Large intestine (tissue), 3 donors: Measurements from ENCODE around the gene CHMP5. TPM values are rescaled to one million over a fixed set of nuclear protein-coding genes. Genes with fewer than 3 reads are reported as not detected.

Experiments used
- DNase-seq, 2 donors: peaks; one replicate each; pipeline versions ENCODE4 v3.0.0 to v3.0.0-alpha.2; 2013
- H3K27ac ChIP-seq: one replicate; pipeline ENCODE4 v1.5.1; 2013; ENCODE audit warnings: low read length
- H3K27me3 ChIP-seq: 2 replicates; pipeline ENCODE4 v1.6.1; 2013; ENCODE audit warnings: low read length; ENCODE audit not compliant: control insufficient read depth, insufficient read depth
- H3K36me3 ChIP-seq: 2 replicates; pipeline ENCODE4 v1.6.1; 2013; ENCODE audit warnings: low read length; ENCODE audit not compliant: control insufficient read depth, insufficient read depth
- H3K4me1 ChIP-seq: one replicate; pipeline ENCODE4 v1.6.1; 2013; ENCODE audit warnings: low read length; ENCODE audit not compliant: control insufficient read depth, insufficient read depth
- H3K4me3 ChIP-seq: one replicate; pipeline ENCODE4 v1.5.1; 2013; ENCODE audit warnings: low read length
- H3K9me3 ChIP-seq: one replicate; pipeline ENCODE4 v1.6.1; 2013; ENCODE audit warnings: mild to moderate bottlenecking, low read depth, low read length, moderate library complexity; ENCODE audit not compliant: control insufficient read depth
- WGBS: methylation state at CpG from one replicate; pipeline ENCODE4 v1.1.5; 2013; ENCODE audit warnings: low lambda C conversion rate; ENCODE audit not compliant: insufficient coverage; 5-methylcytosine and 5-hydroxymethylcytosine counted together
- polyA plus RNA-seq: library from polyadenylated mRNA; unstranded; fragments of 120-200 nt; gene quantifications from one replicate; pipeline ENCODE4 v1.2.1, GENCODE V29; 2013

Gene CHMP5
- polyA plus RNA-seq, 1 donor = 82.0 TPM

DNA sequence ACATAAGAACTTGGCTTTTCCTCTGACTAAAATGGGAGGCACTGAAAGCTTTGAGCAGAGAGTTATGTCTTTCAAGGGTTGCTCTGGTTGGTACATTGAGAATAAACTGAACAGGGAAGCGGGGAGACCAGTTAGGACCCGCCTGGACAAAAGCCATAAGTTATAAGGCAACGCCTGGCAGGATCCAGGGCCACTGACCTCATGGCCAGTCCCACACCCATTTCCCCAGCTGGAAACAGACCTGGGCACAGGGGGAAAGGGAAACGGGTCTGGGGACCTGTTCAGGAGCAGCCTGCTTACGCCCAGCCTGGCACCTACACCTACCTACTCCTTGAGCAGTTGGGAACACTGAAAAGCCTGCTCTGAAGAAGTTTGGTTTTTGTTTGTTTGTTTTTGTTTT lies 23.6 kb upstream of the CHMP5 start:
- Histone ChIP-seq H3K4me3 (peak overlapping the region; percentile 8), H3K4me1 (peaks cover 13% of the 10 kb centered on the region), H3K36me3 (no peaks in the 10 kb centered on the region), H3K9me3 (no peaks in the 10 kb centered on the region), H3K27me3 (no peaks in the 10 kb centered on the region), H3K27ac (no peak overlapping the region)
- WGBS = no CpG with 5 or more reads among the region's 5 CpGs
- no peak for DNase-seq

- no peaks in the 10 kb centered on the region for H3K9me3 ChIP-seq
- H3K36me3 ChIP-seq = peaks cover under 1% of the 10 kb centered on the region
- no peaks in the 10 kb centered on the region for H3K27me3 ChIP-seq
- 78% methylated on average over 5 of the region's 6 CpGs for WGBS
- H3K4me1 ChIP-seq = peaks cover 13% of the 10 kb centered on the region
- H3K4me3 ChIP-seq = no peak overlapping the region
- no peak for DNase-seq
- no peak overlapping the region for H3K27ac ChIP-seq
Observed at GRCh38 chr9:33242609-33243134, 22.2 kb upstream of the CHMP5 start.

DNA sequence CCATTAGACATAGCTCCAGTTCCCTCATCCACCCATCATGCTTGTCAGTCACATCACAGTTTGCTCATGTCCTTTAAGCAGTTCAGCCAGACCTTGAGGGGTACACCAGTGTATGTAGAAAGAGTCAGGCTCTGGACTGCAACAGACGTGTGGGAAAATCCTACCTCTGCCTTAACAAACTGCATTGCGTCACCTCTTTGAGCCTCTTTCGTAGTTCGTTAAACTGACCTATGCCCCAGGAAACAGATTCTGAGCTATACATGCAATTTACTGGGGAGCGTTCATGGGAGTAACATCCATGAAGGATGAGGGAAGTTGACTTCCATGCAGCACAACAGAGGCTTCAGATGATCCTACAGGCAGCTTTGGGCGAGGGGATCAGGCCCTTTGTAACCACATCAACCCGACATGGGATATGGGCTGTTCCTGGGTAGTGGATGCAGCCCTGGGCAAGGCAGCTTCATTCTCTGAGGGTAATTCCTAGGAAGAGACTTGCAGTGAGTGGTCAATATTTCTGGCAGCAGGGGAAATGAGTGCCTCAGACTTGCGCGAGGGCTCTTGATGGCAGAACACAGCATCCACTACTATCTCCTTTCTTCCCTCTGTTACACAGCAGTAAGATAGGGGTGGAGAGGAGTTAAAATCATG lies 20.6 kb upstream of the CHMP5 start:
- peaks cover 6% of the 10 kb centered on the region for H3K36me3 ChIP-seq
- no peak overlapping the region for H3K27ac ChIP-seq
- peaks cover 12% of the 10 kb centered on the region for H3K4me1 ChIP-seq
- DNase-seq = peak; percentile 55 to 81
- H3K27me3 ChIP-seq = no peaks in the 10 kb centered on the region
- H3K4me3 ChIP-seq = no peak overlapping the region
- no peaks in the 10 kb centered on the region for H3K9me3 ChIP-seq
- WGBS = no CpG with 5 or more reads among the region's 9 CpGs

DNA sequence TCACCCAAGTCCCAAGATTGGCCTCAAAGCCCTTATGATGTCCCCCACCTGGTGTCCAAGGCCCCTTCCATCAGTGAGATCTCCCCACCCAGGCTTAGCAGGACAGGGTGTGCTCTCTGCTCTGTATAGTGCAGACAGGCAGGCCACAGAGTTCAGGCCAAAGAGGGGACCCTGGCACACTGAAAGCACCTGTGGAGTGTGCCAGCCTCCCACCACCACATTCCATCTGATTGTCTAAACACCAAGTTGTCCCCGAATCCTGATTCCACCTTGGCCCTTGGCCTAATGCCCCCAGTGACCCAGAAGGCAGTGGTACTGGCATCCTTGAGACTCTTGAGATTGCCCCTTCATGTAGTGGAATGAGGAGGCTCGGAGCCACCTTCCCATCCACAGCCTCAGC lies 19.5 kb upstream of the CHMP5 start:
- no CpG with 5 or more reads among the region's 2 CpGs for WGBS
- H3K4me1 ChIP-seq = peaks cover 1% of the 10 kb centered on the region
- H3K27ac ChIP-seq = no peak overlapping the region
- no peaks in the 10 kb centered on the region for H3K27me3 ChIP-seq
- H3K4me3 ChIP-seq = no peak overlapping the region
- H3K9me3 ChIP-seq = no peaks in the 10 kb centered on the region
- no peak for DNase-seq
- peaks cover 12% of the 10 kb centered on the region for H3K36me3 ChIP-seq

GRCh38 chr9:33246269-33246860 lies 18.5 kb upstream of the CHMP5 start:
- H3K4me1 ChIP-seq = no peaks in the 10 kb centered on the region
- H3K27me3 ChIP-seq = no peaks in the 10 kb centered on the region
- no CpG with 5 or more reads among the region's 9 CpGs for WGBS
- H3K9me3 ChIP-seq = no peaks in the 10 kb centered on the region
- no peak for DNase-seq
- H3K27ac ChIP-seq = no peak overlapping the region
- peaks cover 14% of the 10 kb centered on the region for H3K36me3 ChIP-seq
- no peak overlapping the region for H3K4me3 ChIP-seq

- no peak for DNase-seq
- H3K9me3 ChIP-seq = no peaks in the 10 kb centered on the region
- WGBS = no CpG with 5 or more reads among the region's 3 CpGs
- H3K4me3 ChIP-seq = no peak overlapping the region
- no peaks in the 10 kb centered on the region for H3K27me3 ChIP-seq
- H3K27ac ChIP-seq = no peak overlapping the region
- peaks cover 27% of the 10 kb centered on the region for H3K36me3 ChIP-seq
- H3K4me1 ChIP-seq = peaks cover 8% of the 10 kb centered on the region
Observed at GRCh38 chr9:33248606-33249005, 16.2 kb upstream of the CHMP5 start.

GRCh38 chr9:33249087-33249658 lies 15.7 kb upstream of the CHMP5 start:
- no CpG with 5 or more reads among the region's 6 CpGs for WGBS
- H3K4me3 ChIP-seq = no peak overlapping the region
- DNase-seq = no peak

DNA sequence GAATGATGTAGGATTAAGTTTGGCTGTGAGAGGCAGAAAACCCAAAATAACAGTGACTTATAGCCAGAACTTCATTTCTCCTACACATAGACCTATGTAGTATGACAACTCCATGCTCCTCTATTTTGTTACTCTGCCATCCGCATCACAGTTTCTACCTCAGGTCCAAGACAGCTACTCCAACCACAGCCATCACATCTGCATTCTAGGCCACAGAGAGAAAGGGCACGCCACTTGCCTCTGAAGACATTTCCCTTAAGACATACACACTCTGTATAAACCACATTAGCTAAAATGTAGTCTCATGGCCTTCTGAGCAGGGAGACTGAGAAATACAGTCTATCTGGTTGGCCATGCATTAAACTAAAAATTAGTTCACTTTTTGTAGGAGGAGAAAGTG lies 14.9 kb upstream of the CHMP5 start:
- Histone ChIP-seq H3K4me1 (peaks cover 8% of the 10 kb centered on the region), H3K9me3 (no peaks in the 10 kb centered on the region), H3K27ac (no peak overlapping the region), H3K36me3 (peaks cover 40% of the 10 kb centered on the region), H3K27me3 (no peaks in the 10 kb centered on the region), H3K4me3 (no peak overlapping the region)
- DNase-seq = no peak
- WGBS = no CpG with 5 or more reads among the region's 2 CpGs

More at GRCh38 chr9:33249087-33249658, 15.7 kb upstream of the CHMP5 start:
- Histone ChIP-seq H3K9me3 (no peaks in the 10 kb centered on the region), H3K27me3 (no peaks in the 10 kb centered on the region), H3K36me3 (peaks cover 32% of the 10 kb centered on the region), H3K4me1 (peaks cover 8% of the 10 kb centered on the region), H3K27ac (no peak overlapping the region)

DNA sequence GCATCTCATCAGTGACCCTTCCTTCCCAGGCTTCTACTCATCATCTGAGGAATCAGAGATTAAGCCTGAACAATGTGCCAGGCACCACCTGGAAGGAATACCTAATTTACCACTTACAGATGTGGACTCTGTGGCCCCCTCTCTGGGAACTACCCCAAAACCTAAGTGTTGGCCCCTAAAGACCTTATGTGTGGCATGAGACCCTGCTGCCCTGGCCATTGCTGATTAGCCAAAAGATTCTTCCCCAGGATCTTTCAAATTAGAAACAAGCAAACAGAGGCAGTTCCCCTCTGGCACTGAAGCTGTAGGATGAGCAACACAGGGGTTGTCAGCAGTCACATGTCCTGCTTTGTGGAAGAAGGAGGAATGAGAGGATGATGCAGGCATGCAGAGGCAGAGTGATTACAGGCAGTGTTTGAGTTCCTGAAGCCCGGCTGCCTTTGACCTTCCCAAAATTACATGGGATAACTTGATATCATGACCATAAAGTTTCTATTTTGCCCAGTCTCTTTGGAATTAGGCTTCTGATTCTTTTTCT lies 14.3 kb upstream of the CHMP5 start:
- Histone ChIP-seq H3K9me3 (no peaks in the 10 kb centered on the region), H3K4me3 (no peak overlapping the region), H3K36me3 (peaks cover 46% of the 10 kb centered on the region), H3K27ac (no peak overlapping the region), H3K27me3 (no peaks in the 10 kb centered on the region), H3K4me1 (peaks cover 8% of the 10 kb centered on the region)
- 100% methylated on average over 1 of the region's 1 CpG for WGBS
- no peak for DNase-seq

GRCh38 chr9:33254211-33254610 lies 10.6 kb upstream of the CHMP5 start:
- H3K27me3 ChIP-seq = no peaks in the 10 kb centered on the region
- no peaks in the 10 kb centered on the region for H3K9me3 ChIP-seq
- WGBS = 100% methylated on average over 1 of the region's 4 CpGs
- H3K4me3 ChIP-seq = no peak overlapping the region
- H3K4me1 ChIP-seq = peaks cover 8% of the 10 kb centered on the region
- H3K36me3 ChIP-seq = peaks cover 62% of the 10 kb centered on the region
- no peak for DNase-seq
- H3K27ac ChIP-seq = no peak overlapping the region
